Neutrophil (primary cell): ENCODE measurements around the gene TLR6.

ENCODE experiments used
- H3K27ac ChIP-seq: fragments of 200-600 bp; sonication (generic); 2 replicates; pipeline ENCODE4 v1.5.1; 2016; ENCODE audit warnings: mild to moderate bottlenecking, moderate library complexity
- H3K27me3 ChIP-seq: fragments of 200-600 bp; sonication (generic); 2 replicates; pipeline ENCODE4 v1.6.0; 2016; ENCODE audit warnings: mild to moderate bottlenecking
- H3K36me3 ChIP-seq: fragments of 200-600 bp; sonication (generic); 2 replicates; pipeline ENCODE4 v1.5.1; 2017
- H3K4me1 ChIP-seq, 2 experiments: fragments of 200-600 bp in 1 of 2; sonication (generic) in 1 of 2; 1 replicate in 1 of 2; 2 replicates in 1 of 2; pipeline versions ENCODE4 v1.5.1 to v1.6.1; 2013 to 2016; ENCODE audit warnings: low read depth in 1 of 2, low read length in 1 of 2, mild to moderate bottlenecking in 1 of 2, moderate library complexity in 1 of 2; ENCODE audit not compliant: control insufficient read depth in 1 of 2, insufficient read depth in 1 of 2
- H3K4me3 ChIP-seq, 2 experiments: fragments of 200-600 bp in 1 of 2; sonication (generic) in 1 of 2; 1 replicate in 1 of 2; 2 replicates in 1 of 2; pipeline ENCODE4 v1.5.1; 2013 to 2016; ENCODE audit warnings: low read depth in 1 of 2, low read length in 1 of 2, mild to moderate bottlenecking in 1 of 2, moderate library complexity in 1 of 2
- H3K9me3 ChIP-seq: fragments of 200-600 bp; sonication (generic); 2 replicates; pipeline ENCODE4 v1.5.1; 2016
- TF ChIP-seq, protein P1 (sequence below): fragments of 200-600 bp; sonication (generic); IDR thresholded peaks from 2 replicates; pipeline ENCODE4 v1.5.1; 2016; ENCODE audit warnings: antibody characterized with exemption

Gene TLR6

DNA sequence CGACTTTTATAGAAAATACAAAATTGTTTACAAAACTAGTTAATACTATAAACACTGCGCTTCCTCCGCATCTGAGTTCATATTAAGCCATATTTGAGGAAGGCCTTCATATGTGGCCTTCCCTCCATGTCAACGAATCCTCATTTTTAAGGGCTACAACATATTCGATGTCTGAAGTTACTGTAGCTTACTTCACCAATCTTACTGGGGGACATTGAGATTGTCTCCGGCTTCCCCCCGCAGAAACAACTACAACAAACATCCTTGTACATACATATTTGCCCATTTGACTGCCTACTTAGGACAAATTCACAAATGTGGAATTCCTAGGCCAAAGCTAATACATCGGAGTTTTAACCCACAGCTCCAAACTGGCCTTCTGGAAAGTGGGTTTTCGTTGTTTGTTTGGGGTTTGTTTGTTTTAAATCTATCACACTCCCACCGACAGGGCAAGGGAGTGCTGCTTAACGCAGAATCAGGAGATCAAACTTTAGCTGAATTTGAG, 10.4 kb upstream of the TLR6 start:
- Histone ChIP-seq H3K36me3 (no peaks in the 10 kb centered on the region), H3K9me3 (no peaks in the 10 kb centered on the region), H3K27me3 (no peaks in the 10 kb centered on the region), H3K4me1 (peaks cover 16 to 18% of the 10 kb centered on the region in 2 experiments), H3K27ac (peak overlapping the region; percentile 47), H3K4me3 (peak overlapping the region; percentile 60 to 69)
- TF ChIP-seq, protein P1, sequence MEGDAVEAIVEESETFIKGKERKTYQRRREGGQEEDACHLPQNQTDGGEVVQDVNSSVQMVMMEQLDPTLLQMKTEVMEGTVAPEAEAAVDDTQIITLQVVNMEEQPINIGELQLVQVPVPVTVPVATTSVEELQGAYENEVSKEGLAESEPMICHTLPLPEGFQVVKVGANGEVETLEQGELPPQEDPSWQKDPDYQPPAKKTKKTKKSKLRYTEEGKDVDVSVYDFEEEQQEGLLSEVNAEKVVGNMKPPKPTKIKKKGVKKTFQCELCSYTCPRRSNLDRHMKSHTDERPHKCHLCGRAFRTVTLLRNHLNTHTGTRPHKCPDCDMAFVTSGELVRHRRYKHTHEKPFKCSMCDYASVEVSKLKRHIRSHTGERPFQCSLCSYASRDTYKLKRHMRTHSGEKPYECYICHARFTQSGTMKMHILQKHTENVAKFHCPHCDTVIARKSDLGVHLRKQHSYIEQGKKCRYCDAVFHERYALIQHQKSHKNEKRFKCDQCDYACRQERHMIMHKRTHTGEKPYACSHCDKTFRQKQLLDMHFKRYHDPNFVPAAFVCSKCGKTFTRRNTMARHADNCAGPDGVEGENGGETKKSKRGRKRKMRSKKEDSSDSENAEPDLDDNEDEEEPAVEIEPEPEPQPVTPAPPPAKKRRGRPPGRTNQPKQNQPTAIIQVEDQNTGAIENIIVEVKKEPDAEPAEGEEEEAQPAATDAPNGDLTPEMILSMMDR, result no peak

DNA sequence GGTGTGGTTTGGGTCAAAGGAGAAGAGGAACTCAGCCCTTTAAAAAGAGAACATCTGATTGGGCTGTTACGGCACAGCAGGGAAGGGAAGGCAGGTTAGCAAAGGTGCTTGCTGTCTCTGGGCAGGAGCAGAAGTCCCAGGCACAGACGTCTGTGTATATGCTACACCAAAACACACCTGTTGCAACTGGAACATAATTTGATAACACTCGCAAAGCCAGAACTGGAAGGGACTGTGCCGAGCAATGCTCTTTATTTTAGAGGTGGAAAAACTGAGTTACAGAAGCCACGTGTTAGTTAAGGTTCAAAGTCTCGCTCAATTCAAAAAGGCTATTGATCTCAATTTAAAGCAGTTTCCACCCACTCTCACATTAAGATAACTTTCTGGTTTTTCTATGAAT, 8.8 kb upstream of the TLR6 start:
- Histone ChIP-seq H3K4me1 (peaks cover 23 to 24% of the 10 kb centered on the region in 2 experiments), H3K27ac (peak overlapping the region; percentile 44), H3K27me3 (no peaks in the 10 kb centered on the region), H3K9me3 (no peaks in the 10 kb centered on the region), H3K36me3 (no peaks in the 10 kb centered on the region), H3K4me3 (no peak overlapping the region)
- TF ChIP-seq, protein P1, result no peak

DNA sequence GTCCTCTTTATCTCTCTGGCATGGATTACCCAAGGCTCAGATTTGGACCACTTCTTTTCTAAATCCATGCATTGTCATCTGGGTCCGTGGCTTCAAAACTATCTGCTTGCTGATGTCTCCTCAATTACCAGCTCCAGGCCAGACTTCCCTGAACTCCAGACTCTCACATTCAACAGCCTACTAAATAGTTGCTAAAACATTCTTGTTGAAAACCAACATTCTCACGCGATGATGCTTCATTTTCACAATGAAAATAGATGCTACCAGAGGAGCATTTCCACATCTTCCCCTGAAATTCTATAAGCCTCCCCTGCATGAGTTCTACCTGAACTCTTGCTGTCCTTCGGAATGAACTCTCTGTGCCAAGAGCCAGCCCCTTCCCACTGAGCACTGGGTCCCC, 5.2 kb upstream of the TLR6 start:
- H3K9me3 ChIP-seq, result no peaks in the 10 kb centered on the region
- TF ChIP-seq, protein P1, result no peak
- H3K27ac ChIP-seq, result no peak overlapping the region
- no peaks in the 10 kb centered on the region for H3K27me3 ChIP-seq
- peaks cover 41 to 46% of the 10 kb centered on the region in 2 experiments for H3K4me1 ChIP-seq
- H3K36me3 ChIP-seq, result no peaks in the 10 kb centered on the region
- no peak overlapping the region for H3K4me3 ChIP-seq

DNA sequence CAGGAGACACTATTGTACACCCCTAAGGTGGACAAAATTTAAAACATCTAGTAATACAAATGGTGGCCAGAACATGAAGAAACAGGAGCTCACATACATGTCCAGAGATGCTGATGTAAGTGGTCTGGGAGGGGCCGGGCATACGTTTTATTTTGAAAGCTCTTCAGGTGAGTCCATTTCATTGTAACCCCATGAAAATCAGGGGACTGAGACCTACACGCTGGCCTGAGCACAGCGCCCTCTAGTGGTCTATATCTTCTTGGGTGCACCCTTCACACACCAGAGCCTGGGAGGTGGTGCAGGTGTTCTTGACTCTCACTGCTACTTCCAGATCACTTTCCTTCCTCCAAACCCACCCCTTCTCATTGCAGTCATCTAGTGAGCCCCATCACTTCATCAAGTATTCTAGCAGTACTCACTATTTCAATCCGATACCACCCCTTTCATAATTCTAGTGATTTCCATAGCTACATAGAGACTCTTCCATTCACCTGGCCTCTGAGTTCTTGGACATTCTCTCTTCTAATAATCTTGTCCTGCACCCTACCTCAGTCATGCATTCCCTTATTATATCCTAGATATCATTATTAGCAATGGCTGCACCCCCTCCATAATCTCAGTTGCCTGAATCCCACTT, 4.3 kb upstream of the TLR6 start:
- TF ChIP-seq, protein P1, result peak; percentile 73
- Histone ChIP-seq H3K27ac (peak overlapping the region; percentile 28), H3K4me3 (no peak overlapping the region), H3K9me3 (no peaks in the 10 kb centered on the region), H3K27me3 (no peaks in the 10 kb centered on the region), H3K36me3 (no peaks in the 10 kb centered on the region), H3K4me1 (peaks cover 43 to 52% of the 10 kb centered on the region in 2 experiments)

DNA sequence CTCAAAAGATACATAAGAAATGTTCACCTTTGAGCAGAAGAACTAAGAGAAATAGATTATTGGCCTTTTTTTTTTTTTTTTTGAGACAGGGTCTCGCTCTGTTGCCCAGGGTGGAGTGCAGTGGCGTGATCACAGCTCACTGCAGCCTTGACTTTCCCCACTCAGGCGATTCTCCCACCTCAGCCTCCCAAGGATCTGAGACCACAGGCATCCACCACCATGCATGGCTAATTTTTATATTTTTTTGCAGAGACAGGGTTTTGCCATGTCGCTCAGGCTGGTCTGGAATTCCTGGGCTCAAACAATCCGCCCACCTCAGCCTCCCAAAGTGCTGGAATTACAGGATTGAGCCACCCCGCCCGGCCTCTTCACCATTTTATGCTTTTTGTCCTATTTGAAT, 2.9 kb upstream of the TLR6 start:
- Histone ChIP-seq H3K27me3 (no peaks in the 10 kb centered on the region), H3K36me3 (no peaks in the 10 kb centered on the region), H3K27ac (peak overlapping the region; percentile 96), H3K4me3 (no peak overlapping the region), H3K9me3 (no peaks in the 10 kb centered on the region), H3K4me1 (peaks cover 50 to 60% of the 10 kb centered on the region in 2 experiments)
- TF ChIP-seq, protein P1, result no peak
